HEK293T (cell line): Measurements from ENCODE around the gene AHNAK.

Experiments
- ARNT ChIP-seq: fragments of 450-650 bp; IDR thresholded peaks from 2 replicates; pipeline ENCODE4 v1.6.1; 2017; ENCODE audit warnings: mild to moderate bottlenecking
- BHLHE40 ChIP-seq: fragments of 450-650 bp; IDR thresholded peaks from 2 replicates; pipeline ENCODE4 v1.6.1; 2016; ENCODE audit warnings: mild to moderate bottlenecking, moderate library complexity, borderline replicate concordance
- CTBP1 ChIP-seq: fragments of 450-650 bp; IDR thresholded peaks from 2 replicates; pipeline ENCODE4 v1.6.1; 2016; ENCODE audit warnings: borderline replicate concordance
- ELF4 ChIP-seq: fragments of 450-650 bp; IDR thresholded peaks from 2 replicates; pipeline ENCODE4 v1.6.1; 2017; ENCODE audit warnings: antibody characterized with exemption
- FOXA1 ChIP-seq: fragments of 450-650 bp; IDR thresholded peaks from 2 replicates; pipeline ENCODE4 v1.6.1; 2016; ENCODE audit warnings: mild to moderate bottlenecking
- FOXK2 ChIP-seq: fragments of 450-650 bp; IDR thresholded peaks from 2 replicates; pipeline ENCODE4 v1.6.1; 2016; ENCODE audit warnings: mild to moderate bottlenecking
- FOXM1 ChIP-seq: fragments of 450-650 bp; IDR thresholded peaks from 2 replicates; pipeline ENCODE4 v1.6.1; 2017; ENCODE audit warnings: mild to moderate bottlenecking, borderline replicate concordance
- HDGF ChIP-seq: fragments of 450-650 bp; IDR thresholded peaks from 2 replicates; pipeline ENCODE4 v1.6.1; 2017; ENCODE audit warnings: antibody characterized with exemption, borderline replicate concordance
- L3MBTL2 ChIP-seq: fragments of 450-650 bp; conservative IDR thresholded peaks from 2 replicates; pipeline ENCODE4 v1.6.1; 2016; ENCODE audit warnings: mild to moderate bottlenecking
- NFRKB ChIP-seq: fragments of 450-650 bp; IDR thresholded peaks from 2 replicates; pipeline ENCODE4 v1.6.1; 2016; ENCODE audit warnings: mild to moderate bottlenecking, moderate library complexity
- SP1 ChIP-seq: fragments of 450-650 bp; IDR thresholded peaks from 2 replicates; pipeline ENCODE4 v1.6.1; 2017
- SUZ12 ChIP-seq: fragments of 450-650 bp; IDR thresholded peaks from 2 replicates; pipeline ENCODE4 v1.6.1; 2016; ENCODE audit warnings: mild to moderate bottlenecking
- TARDBP ChIP-seq: fragments of 450-650 bp; IDR thresholded peaks from 2 replicates; pipeline ENCODE4 v1.6.1; 2016
- ZNF384 ChIP-seq: fragments of 450-650 bp; IDR thresholded peaks from 2 replicates; pipeline ENCODE4 v1.6.1; 2016

- TF ChIP-seq SP1 (no peak), ELF4 (no peak), FOXA1 (no peak), ARNT (no peak), FOXK2 (no peak), BHLHE40 (no peak), SUZ12 (no peak), CTBP1 (no peak), FOXM1 (no peak), TARDBP (no peak), L3MBTL2 (no peak), ZNF384 (no peak), NFRKB (no peak), HDGF (no peak)
Measured at GRCh38 chr11:62516736-62517371, 29.8 kb downstream of the AHNAK start.
